Astrocyte of the hippocampus (primary cell): ENCODE measurements around the gene TRPM3.
A peak's percentile ranks its signal among the peaks of the same experiment; 100 is the strongest.
"Not testable (repeated sequence)": the region's sequence is repeated elsewhere in the genome, so short reads cannot be mapped to it uniquely, and the experiment has no call there.

ENCODE experiments used
- DNase-seq: peaks from one replicate; pipeline ENCODE4 v3.0.0; 2011; ENCODE audit warnings: low read depth, low spot score

TRPM3 gene

DNA sequence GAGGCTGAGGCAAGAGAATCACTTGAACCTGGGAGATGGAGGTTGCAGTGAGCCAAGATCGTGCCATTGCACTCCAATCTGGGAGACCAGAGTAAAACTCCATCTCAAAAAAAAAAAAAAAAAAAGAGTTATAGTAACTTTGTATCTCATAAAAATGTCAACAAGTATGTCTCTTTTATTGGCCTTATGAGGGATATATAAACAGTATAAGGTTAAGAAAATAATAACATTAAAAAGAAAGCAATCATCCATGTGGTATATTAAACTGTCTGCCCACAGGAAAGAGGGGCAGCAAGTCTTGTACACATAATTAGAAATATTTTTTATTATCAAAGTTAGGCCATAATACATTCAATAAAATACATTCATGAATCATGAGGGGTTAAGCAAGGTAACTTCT lies 447.6 kb downstream of the TRPM3 start:
- no peak for DNase-seq

DNA sequence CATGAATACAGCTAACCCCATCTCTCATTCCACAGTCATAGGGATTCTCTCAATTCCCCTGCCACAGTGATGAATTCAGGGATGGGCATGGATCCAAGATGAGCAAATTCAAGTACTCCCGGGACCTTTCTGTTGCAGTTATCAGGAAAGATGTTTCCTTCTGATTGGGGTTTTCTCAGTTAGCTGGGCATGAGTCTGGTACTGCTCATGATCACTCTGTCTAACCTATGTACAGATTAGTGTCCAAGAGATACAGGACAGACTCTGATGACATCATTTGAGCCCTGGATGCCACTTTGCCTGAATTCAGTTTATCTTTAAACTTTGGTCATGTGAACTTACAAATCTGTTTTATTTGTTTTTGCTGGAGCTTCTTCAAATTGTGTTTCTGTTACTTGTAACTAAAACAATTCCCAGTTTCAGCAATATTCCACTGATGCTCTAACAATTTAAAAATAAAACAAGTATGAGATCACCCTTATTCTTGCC lies 449.2 kb downstream of the TRPM3 start:
- DNase-seq: peak; percentile 9

DNA sequence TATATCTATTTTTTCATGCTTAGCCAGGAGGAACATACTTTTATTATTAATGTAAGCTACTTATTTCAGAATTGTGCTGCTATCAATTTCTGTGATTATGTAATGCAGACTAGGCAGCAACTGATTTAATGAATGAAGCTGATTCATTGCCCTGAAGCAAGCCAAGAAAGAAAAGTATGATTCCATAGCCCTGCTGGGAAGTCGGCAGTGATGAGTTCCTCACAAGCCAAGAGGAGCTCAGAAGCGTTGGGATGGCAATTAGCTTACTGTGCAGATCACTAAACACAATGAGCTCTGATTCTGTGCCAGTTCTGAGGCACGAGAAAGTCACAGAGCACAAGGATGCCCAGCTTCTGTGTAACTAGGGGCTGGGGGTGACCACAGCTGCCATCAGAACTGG lies 452.7 kb downstream of the TRPM3 start:
- DNase-seq: peak; percentile 40

DNA sequence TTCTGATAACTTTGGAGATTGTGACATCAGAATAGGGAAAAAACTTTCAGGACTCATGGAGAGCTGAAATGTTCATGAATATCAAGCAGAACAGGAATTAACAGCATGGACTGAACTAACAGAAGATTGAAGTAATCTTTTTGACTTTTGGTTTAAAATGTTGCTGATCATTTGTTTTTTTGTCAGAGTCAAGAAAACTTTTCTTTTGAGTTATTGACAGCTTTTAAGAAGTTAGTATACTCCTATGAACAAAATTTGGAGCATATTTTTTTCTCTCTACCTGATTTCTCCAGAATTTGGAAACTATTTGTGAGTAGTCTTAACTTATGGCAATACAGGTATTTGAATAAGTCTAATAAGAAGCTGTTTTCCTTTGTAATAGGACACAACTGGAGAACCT lies 462.7 kb downstream of the TRPM3 start:
- no peak for DNase-seq

DNA sequence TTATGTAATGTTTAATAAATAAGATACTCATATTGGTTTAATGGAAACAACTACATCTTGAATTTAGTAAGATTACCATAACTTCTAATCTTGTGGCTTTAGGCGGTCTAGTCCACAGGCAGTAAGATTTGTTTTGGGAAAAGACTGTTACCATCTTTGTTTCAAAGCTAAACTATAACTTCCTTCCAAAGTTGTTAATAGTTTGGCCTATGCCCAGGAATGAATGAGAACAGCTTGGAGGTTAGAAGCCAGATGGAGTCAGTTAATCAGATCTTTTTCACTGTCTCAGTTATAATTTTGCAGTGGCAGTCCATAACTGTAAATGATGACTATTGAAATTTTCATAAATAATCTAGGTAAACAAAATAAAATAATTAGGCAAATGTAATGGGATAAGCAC lies 465.1 kb downstream of the TRPM3 start:
- DNase-seq: no peak

DNA sequence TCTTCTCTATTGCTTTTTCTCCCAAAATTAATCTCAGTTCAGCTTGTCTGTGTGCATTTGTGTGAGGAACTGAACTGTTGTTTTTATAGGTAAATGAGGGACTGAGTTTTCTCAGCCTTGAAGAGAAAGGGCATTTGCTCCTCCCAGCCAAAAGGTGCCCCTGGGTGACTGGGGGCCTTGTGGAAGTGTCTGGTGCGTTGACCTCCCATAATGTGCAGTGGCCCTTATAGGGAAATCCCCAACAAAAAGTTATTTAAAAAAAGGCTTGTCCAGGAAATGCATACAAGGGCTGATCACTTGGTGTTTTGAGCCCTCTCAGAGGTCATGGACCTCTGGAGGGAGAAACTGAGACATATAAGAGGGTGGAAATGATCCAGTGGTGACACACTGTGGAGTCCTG lies 467.3 kb downstream of the TRPM3 start:
- DNase-seq: no peak

DNA sequence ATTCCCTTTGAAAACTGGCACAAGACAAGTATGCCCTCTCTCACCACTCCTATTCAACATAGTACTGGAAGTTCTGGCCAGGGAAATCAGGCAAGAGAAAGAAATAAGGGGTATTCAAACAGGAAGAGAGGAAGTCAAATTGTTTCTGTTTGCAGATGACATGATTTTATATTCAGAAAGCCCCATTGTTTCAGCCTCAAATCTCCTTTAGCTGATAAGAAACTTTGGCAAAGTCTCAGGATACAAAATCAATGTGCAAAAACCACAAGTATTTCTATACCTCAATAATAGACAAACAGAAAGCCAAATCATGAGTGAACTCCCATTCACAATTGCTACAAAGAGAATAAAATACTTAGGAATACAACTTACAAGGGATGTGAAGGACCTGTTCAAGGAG lies 476.8 kb downstream of the TRPM3 start:
- not testable (repeated sequence) for DNase-seq

DNA sequence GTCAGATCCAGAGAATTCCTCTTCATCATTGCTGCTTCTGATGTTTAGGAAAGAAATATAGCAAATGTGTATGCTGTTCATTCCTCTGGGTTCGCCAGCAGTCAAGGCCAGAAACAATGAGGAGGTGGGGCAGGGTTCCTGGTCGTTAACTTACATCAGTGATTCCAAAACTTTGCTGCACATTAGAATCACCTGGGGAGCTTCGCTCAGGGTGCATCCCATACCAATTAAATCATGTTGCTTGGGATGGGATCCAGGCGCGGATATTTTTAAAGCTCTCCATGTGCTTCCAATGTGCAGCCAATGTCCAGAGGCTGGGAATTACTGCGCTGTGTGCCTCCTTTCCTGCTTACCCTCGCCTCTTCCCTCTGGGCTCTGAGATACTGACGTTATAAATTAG lies 479.1 kb downstream of the TRPM3 start:
- no peak for DNase-seq

DNA sequence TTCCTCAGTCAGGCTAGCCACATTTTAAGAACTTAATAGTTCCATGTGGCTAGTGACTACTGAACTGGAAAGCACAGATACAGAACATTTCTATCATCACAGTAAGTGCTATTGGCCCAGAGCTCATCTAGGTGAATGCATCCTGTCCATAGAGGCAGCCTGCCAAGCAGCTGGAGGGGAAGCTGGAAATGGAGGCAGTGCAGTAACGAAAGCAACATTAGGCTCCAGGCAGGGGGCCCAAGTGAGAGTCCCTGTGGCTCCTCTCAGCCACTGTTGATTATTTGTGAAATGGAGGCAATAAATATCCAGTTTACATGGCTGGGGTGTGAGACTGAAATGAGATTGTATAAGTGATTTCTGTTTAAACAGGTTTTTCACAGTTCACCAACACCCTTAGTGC lies 479.8 kb downstream of the TRPM3 start:
- no peak for DNase-seq

DNA sequence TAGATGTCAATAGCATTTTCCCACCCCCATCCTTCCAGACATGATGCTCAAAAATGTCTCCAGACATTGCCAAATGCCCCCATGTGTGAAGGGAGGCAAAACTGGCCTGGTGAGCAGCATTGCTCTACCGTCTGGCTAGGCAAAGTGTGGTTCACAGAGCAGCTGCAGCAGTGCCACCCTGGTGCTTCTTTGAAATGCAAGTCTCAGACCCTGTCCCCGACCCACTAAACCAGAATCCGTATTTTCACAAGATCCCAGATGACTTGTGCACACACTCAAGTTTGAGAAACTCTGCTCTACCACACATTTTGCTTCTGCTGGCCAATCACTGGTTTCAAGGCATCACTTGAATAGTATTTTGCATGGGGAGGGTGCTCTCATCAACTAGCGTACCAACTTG lies 480.4 kb downstream of the TRPM3 start:
- DNase-seq: no peak

DNA sequence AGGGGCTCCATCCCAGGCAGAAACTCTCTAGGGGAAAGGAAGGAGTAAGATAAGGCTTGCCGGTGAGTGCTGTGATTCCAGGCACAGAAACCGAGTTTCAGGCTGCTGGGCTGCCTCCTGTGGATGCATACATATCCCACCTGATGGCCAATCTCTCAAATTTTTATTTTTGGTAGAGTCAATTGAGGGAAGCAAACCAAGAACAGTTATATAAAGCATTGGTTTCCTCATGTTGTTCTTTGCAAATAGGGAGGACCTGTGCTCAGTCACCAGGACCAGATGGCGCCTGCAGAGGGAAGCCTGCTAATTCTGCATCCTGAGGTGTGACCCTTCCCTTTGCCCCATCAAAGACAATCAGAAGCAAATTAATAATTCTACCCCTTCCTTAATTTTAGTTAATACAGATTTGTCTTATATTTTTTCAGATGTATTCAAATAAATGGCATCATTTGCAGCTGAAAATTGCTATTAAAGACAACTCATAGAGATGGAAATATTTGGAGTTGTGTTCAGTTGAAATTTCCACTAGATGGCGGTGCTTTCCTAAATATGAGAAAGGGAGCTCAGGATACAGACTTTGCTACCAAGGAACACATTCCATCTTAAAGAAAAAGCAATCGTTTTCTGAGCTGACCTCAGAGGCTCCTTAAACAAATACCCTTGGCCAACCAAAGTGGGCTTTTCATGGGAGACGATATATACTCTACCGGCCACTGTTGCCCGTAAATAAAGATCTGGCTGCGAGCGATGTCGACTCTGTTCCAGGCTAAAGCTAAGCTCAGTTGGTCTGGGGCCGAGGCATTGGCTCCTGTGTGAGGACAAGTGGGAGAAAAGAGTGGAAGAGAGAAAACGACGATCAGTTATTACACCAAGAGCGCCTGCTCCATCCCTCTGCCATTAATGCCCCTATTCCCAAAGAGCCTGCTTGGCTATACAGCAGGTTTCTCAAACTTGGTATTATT lies 481.3 kb downstream of the TRPM3 start:
- peak; percentile 75 for DNase-seq

DNA sequence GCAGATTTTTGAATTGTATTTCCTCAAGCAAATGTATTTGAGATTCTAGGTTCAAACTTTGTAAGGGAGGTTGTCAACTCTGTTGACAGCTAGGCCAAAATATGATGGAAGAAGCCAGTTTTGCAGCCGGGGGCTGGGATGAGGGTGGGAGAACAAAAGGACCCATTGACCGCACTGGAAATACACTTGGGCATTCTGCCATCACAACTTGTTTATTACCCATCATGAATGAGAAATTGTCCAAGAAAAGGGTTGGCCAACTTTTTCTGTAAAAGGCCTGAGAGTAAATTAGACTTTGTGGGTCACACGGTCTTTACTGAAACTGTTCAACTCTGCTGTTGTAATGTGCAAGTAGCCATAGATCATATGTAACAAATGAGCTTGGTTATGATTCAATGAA lies 485.6 kb downstream of the TRPM3 start:
- DNase-seq: peak; percentile 35

DNA sequence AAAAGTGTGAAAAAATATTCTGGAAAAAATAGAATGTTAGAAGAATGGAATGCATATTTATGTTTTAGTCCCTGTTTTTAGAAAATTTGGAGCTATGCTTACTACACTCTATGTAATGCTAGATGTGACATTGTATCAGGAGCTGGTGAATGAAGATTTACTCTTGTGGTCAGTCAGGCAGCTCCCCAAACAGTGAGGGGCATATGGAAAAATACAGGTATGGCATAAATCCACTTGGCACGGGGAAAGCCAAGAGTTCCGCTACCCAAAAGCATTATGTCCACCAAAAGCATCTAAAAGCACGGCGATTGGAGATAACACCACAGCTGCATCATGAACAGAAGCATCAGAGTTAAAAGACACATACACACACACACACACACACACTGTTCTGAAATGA lies 486.7 kb downstream of the TRPM3 start:
- no peak for DNase-seq

DNA sequence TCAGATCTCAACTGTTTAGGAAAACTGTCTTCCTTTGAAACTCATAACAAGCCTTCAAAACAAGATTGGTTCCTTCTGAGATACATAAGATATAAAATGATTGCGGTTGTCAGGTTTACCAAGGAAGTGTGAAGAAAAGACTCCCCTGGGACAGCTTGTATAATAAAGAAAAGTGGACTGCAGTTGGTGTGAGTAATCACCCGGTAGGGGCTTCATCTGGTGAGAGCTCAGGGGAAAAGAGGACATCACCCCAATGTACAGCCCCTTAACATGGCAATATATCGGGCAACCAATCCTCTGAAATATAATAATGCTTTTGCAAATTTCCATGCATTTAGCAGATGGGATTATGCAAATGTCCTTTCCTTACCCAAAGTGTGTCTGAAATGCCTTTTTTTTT lies 490.4 kb downstream of the TRPM3 start:
- DNase-seq: no peak

DNA sequence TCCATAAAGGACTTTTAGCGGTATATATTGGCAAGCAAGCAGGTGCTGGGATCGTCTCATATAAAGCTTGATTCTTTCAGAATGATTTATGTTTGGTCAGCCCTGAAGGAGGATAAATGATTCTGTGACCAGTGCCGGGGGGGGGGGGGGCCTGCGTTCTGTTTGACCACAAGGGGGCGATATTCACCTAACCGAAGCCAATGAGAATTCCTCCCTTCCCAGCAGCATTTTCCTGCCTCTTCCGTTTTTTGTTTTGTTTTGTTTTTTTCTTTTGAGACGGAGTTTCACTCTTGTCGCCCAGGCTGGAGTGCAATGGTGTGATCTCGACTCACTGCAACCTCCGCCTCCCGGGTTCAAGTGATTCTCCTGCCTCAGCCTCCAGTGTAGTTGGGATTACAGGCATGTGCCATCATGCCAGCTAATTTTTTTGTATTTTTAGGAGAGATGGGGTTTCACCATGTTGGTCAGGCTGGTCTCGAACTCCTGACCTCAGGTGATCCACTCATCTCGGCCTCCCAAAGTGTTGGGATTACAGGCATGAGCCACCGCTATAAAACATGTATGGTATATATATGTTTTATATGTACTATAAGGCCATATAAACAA lies 492.2 kb downstream of the TRPM3 start:
- not testable (repeated sequence) for DNase-seq

DNA sequence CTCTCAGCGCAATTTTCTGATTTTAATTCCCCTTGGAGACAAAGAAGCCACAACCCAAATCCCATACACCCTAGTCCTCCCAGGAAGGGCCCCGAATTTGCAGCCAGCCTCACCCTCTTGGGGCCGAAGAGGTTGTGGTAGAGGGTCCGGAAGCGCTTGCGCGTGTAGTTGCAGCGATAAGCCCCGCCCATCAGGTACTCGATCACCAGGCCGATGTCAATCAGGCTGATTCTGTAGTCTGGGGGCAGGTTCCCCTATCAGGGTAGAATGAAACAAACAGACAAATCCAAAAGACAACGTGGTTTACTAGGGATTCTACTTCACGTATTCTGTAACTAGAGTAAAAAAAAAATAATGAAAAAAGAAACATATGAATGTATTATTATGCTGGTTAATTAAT lies 496.3 kb downstream of the TRPM3 start:
- DNase-seq: no peak

DNA sequence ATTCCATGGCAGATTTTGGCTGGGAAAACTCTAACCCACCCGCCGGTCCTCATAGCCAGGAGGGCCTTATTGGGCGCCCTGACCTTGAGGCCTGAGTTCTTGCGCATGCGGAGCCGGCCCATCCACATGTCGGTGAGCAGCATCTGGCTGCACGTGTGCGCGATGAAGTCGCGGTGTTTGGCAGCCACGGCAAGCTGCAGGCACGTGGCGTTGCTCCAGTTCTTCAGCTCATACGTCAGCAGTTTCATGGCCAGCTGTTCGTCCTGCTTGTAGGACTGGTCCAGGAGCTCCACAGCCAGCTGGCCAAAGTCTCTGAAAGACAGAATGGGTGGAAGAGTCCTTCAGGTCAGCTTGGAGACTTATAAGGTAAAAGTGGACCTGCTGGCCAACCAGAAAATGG lies 502.6 kb downstream of the TRPM3 start:
- no peak for DNase-seq

DNA sequence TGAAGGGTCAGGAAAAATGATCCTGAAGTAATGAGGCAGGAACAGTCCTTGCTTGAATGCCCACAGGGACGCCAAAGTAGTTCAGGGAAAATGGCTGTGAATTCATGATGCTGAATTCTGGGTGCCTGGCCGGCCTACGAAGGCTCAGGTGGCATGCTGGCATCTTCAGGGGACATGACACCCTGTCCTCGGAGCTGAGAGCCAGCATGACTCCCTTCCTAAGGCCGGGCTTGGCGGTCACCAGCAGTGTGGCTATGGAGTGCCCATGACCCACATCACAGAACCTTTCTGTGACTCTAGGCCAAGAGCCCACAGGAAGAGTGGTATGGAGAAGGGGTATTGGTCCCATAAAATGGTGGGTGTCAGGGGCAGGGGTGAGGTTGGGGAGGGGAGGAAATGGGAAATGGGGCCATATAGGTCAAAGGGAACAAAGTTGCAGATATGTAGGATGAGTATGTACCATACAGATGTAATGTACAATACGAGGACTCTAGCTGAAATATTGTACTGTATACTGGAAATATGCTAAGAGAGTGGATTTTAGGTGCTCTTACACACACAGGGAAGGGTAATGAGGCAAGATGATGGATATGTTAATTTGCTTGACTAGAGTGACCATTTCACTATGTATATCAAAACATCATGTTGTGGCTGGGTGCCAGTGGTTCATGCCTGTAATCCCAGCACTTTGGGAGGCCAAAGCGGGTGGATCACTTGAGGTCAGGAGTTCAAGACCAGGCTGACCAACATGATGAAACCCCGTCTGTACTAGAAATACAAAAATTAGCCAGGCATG lies 504.2 kb downstream of the TRPM3 start:
- no peak for DNase-seq

DNA sequence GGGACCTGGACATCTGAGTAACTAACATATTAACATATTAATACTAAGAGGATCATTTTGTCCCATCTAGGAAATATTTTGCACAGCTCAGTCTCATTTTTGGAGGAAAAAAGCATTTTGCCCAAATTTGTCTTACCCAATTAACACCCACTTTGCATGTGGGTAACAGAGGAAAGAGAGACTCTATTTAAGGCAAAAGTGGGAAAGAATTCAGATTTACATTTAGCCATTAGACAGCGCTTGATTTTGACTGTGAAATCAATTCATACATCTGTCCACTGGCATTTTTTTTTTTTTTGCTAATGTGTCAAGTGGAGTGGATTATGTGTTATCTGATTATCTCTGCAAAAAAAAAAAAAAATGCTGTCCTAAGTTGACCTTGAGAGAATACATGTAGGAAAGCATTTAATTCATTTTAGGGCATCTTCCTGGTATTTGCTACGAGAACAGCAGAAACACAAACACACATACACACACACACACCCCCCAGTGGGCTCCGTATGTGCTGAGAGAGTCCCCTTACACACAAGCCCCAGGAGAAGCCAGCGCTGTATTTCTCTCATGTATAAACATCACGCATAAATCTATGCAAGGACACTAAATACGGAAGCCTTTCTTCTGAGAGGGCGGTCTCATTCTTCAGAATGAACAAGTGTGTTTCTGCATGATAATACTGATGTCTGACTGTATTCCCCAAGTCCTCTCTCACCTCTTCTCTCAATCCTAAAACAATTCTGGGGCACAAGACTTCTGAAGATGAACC lies 505.0 kb downstream of the TRPM3 start:
- DNase-seq: no peak

DNA sequence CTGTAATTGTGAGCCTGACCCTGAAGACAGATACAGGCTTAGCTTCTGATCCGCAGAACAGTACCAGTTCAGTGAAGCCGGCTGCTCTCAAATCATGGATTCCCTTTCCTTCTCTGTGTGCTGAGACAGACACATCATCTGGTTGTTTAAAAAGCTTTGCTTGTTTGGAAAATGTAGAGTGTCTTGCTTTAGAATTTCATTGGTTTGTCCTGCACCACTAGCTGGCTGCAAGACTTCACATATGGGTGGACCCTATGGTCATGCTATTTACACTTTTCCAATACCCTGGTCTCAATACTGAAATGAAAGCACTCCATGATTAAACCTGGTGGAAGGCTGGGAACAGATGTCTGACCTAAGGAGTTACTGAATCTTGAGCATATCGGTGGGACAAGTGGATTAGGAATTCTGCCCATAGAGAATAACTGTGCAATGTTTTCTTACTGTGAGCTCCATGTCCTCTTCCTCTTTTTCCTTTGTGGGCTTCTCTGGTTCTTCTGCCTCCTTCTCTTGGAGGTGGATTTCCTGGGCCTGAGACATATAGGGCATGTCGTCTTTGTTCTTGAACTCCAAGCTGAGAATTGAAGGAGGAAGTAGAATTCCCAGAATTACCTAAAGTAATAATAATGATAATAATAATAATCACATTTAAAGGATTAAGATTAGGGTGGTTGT lies 505.8 kb downstream of the TRPM3 start:
- no peak for DNase-seq
